Liver (tissue), 3 donors: ENCODE data around the gene CPLX1.

Experiments used
- EGR1 ChIP-seq, 2 donors: IDR thresholded peaks; 2 replicates each; pipeline ENCODE4 v1.6.1; 2016 to 2018; ENCODE audit warnings: antibody characterized with exemption in 2 of 2, low read depth in 2 of 2
- JUND ChIP-seq, 2 donors: IDR thresholded peaks; 2 replicates each; pipeline ENCODE4 v1.6.1; 2016; ENCODE audit warnings: antibody characterized with exemption in 2 of 2
- RAD21 ChIP-seq, 2 donors: IDR thresholded peaks; 2 replicates each; pipeline ENCODE4 v1.6.1; 2016; ENCODE audit warnings: antibody characterized with exemption in 2 of 2, mild to moderate bottlenecking in 2 of 2
- TAF1 ChIP-seq: conservative IDR thresholded peaks from 2 replicates; pipeline ENCODE4 v1.6.1; 2016; ENCODE audit warnings: antibody characterized with exemption, mild to moderate bottlenecking
- YY1 ChIP-seq: IDR thresholded peaks from 2 replicates; pipeline ENCODE4 v1.6.1; 2016; ENCODE audit warnings: antibody characterized with exemption, mild to moderate bottlenecking
- TF ChIP-seq, protein P1 (sequence below): fragments of 150-350 bp; IDR thresholded peaks from 2 replicates; pipeline ENCODE4 v1.5.1; 2017; ENCODE audit warnings: improper control_type of control experiment, low read depth, low read length; ENCODE audit not compliant: missing input control
- TF ChIP-seq, protein P2 (sequence below): IDR thresholded peaks from 2 replicates; pipeline ENCODE4 v1.6.1; 2016; ENCODE audit warnings: antibody characterized with exemption
- TF ChIP-seq, protein P3 (sequence below): IDR thresholded peaks from 2 replicates; pipeline ENCODE4 v1.6.1; 2016; ENCODE audit warnings: antibody characterized with exemption
- TF ChIP-seq, protein P4 (sequence below): IDR thresholded peaks from 2 replicates; pipeline ENCODE4 v1.6.1; 2016; ENCODE audit warnings: antibody characterized with exemption, mild to moderate bottlenecking
- donor health status: healthy.
- donor health status: healthy.

DNA sequence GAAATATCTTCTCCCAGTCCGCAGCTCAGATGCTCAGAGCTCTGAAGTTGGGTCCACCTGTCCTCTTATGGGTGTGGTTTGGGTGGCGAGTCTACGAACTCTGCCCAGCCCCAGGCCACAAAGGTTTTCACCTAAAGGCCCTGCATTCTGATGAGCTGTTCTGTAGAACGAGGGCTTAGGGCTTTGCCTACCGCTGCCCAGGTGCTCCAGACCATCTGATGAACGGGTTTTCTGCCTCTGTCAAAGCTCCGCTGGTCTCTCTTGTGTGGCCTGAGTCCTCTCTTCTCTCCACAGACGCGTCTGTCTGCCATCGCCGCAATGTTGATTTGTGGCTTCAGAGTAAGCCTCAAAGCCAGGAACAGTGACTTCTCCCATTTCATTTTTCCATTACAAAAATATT, 28.4 kb upstream of the CPLX1 start:
- TF ChIP-seq, protein P1, sequence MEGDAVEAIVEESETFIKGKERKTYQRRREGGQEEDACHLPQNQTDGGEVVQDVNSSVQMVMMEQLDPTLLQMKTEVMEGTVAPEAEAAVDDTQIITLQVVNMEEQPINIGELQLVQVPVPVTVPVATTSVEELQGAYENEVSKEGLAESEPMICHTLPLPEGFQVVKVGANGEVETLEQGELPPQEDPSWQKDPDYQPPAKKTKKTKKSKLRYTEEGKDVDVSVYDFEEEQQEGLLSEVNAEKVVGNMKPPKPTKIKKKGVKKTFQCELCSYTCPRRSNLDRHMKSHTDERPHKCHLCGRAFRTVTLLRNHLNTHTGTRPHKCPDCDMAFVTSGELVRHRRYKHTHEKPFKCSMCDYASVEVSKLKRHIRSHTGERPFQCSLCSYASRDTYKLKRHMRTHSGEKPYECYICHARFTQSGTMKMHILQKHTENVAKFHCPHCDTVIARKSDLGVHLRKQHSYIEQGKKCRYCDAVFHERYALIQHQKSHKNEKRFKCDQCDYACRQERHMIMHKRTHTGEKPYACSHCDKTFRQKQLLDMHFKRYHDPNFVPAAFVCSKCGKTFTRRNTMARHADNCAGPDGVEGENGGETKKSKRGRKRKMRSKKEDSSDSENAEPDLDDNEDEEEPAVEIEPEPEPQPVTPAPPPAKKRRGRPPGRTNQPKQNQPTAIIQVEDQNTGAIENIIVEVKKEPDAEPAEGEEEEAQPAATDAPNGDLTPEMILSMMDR, result no peak
- no peak for TF ChIP-seq TAF1
- TF ChIP-seq, protein P2, sequence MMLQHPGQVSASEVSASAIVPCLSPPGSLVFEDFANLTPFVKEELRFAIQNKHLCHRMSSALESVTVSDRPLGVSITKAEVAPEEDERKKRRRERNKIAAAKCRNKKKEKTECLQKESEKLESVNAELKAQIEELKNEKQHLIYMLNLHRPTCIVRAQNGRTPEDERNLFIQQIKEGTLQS, result no peak
- TF ChIP-seq, protein P3, sequence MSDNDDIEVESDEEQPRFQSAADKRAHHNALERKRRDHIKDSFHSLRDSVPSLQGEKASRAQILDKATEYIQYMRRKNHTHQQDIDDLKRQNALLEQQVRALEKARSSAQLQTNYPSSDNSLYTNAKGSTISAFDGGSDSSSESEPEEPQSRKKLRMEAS, result no peak
- no peak for TF ChIP-seq RAD21 (IDR thresholded peaks at IDR 0.05)
- no peak for TF ChIP-seq EGR1 (IDR thresholded peaks at IDR 0.05; ENCODE audit: low read depth in 2 of 2)
- no peak for TF ChIP-seq YY1
- no peak for TF ChIP-seq JUND (IDR thresholded peaks at IDR 0.05)
- TF ChIP-seq, protein P4, sequence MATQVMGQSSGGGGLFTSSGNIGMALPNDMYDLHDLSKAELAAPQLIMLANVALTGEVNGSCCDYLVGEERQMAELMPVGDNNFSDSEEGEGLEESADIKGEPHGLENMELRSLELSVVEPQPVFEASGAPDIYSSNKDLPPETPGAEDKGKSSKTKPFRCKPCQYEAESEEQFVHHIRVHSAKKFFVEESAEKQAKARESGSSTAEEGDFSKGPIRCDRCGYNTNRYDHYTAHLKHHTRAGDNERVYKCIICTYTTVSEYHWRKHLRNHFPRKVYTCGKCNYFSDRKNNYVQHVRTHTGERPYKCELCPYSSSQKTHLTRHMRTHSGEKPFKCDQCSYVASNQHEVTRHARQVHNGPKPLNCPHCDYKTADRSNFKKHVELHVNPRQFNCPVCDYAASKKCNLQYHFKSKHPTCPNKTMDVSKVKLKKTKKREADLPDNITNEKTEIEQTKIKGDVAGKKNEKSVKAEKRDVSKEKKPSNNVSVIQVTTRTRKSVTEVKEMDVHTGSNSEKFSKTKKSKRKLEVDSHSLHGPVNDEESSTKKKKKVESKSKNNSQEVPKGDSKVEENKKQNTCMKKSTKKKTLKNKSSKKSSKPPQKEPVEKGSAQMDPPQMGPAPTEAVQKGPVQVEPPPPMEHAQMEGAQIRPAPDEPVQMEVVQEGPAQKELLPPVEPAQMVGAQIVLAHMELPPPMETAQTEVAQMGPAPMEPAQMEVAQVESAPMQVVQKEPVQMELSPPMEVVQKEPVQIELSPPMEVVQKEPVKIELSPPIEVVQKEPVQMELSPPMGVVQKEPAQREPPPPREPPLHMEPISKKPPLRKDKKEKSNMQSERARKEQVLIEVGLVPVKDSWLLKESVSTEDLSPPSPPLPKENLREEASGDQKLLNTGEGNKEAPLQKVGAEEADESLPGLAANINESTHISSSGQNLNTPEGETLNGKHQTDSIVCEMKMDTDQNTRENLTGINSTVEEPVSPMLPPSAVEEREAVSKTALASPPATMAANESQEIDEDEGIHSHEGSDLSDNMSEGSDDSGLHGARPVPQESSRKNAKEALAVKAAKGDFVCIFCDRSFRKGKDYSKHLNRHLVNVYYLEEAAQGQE, result no peak
